Loucy (cell line): Measurements from ENCODE around the gene IGFBP2.

Experiments used
- EZH2phosphoT487 ChIP-seq: fragments of 200-600 bp; IDR thresholded peaks from 2 replicates; pipeline ENCODE4 v1.6.1; 2018; ENCODE audit warnings: antibody characterized with exemption, mild to moderate bottlenecking, moderate library complexity, borderline replicate concordance
- TF ChIP-seq, protein P1 (sequence below): fragments of 200-600 bp; sonication (generic); conservative IDR thresholded peaks from 2 replicates; pipeline ENCODE4 v1.5.1; 2014; ENCODE audit warnings: mild to moderate bottlenecking, antibody characterized with exemption, low read length

DNA sequence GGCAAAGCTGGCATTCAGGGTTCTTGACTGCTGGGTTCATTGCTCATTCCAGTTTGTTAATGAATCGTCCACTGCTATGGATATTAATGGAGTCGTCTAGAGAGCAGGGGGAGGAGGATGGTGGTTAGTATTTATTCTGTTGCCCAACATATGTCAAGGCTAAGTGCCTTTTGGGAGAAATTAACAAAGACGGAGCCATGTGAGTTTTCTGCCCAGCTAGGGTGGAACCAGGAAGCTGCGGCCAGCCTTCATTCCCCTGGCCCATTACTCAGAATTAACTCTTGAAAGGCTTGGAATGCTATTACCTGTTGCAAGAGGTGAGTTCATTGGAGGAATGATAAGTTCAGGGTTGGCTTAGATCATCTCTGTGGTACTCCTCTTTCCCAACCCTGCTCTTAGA, 19.3 kb downstream of the IGFBP2 start:
- TF ChIP-seq, protein P1, sequence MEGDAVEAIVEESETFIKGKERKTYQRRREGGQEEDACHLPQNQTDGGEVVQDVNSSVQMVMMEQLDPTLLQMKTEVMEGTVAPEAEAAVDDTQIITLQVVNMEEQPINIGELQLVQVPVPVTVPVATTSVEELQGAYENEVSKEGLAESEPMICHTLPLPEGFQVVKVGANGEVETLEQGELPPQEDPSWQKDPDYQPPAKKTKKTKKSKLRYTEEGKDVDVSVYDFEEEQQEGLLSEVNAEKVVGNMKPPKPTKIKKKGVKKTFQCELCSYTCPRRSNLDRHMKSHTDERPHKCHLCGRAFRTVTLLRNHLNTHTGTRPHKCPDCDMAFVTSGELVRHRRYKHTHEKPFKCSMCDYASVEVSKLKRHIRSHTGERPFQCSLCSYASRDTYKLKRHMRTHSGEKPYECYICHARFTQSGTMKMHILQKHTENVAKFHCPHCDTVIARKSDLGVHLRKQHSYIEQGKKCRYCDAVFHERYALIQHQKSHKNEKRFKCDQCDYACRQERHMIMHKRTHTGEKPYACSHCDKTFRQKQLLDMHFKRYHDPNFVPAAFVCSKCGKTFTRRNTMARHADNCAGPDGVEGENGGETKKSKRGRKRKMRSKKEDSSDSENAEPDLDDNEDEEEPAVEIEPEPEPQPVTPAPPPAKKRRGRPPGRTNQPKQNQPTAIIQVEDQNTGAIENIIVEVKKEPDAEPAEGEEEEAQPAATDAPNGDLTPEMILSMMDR, result no peak
- TF ChIP-seq EZH2phosphoT487, result no peak
